GM12892 (cell line): Measurements from ENCODE around the gene ECE2.

Experiments used
- POLR2A ChIP-seq: IDR thresholded peaks from 2 replicates; pipeline ENCODE4 v1.6.1; 2011; ENCODE audit warnings: low read depth, low read length, control low read depth
- POLR2AphosphoS5 ChIP-seq: IDR thresholded peaks from 2 replicates; pipeline ENCODE4 v1.6.1; 2011; ENCODE audit warnings: low read depth, low read length, control low read depth
- TAF1 ChIP-seq: IDR thresholded peaks from 2 replicates; pipeline ENCODE4 v1.6.1; 2011; ENCODE audit warnings: low read depth, mild to moderate bottlenecking, control low read depth, low read length, borderline replicate concordance

DNA sequence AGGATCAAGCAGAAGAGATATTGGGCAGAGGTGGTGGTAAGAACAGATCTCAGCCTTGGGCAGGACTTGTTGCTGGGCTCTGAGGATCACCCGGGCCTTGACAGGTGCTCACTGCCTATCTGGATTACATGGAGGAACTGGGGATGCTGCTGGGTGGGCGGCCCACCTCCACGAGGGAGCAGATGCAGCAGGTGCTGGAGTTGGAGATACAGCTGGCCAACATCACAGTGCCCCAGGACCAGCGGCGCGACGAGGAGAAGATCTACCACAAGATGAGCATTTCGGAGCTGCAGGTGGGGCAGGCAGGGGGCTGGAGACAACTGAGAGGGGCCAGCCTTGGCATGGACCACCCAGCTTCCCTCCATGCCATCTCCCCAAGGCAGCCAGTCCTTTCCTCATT, 7.9 kb downstream of the ECE2 start:
- TF ChIP-seq POLR2AphosphoS5 = no peak
- no peak for TF ChIP-seq POLR2A
- TF ChIP-seq TAF1 = no peak
